Activated CD8-positive, alpha-beta memory T cell treated with anti-CD3 and anti-CD28 coated beads for 1 hour (primary cell): ENCODE data around the gene HABP4.

Experiments
- DNase-seq, 2 donors: peaks; one replicate each; pipeline ENCODE4 v3.0.0-alpha.2; 2020; ENCODE audit warnings: low read depth in 1 of 2; ENCODE audit errors: extremely low read depth in 1 of 2

HABP4 gene

GRCh38 chr9:96435345-96435744 is 14.6 kb upstream of the HABP4 start:
- no peak for DNase-seq

GRCh38 chr9:96436063-96436455 is 13.9 kb upstream of the HABP4 start:
- DNase-seq, result no peak

- DNase-seq, result no peak
Observed at GRCh38 chr9:96436456-96437126, 13.4 kb upstream of the HABP4 start.

- no peak for DNase-seq
Observed at GRCh38 chr9:96437454-96437853, 12.5 kb upstream of the HABP4 start.

GRCh38 chr9:96440671-96441199 is 9.2 kb upstream of the HABP4 start:
- no peak for DNase-seq

- no peak for DNase-seq
Observed at GRCh38 chr9:96441798-96442445, 8.0 kb upstream of the HABP4 start.

- DNase-seq, result no peak
Observed at GRCh38 chr9:96442491-96442890, 7.5 kb upstream of the HABP4 start.

- no peak for DNase-seq
Observed at GRCh38 chr9:96447406-96447805, 2.6 kb upstream of the HABP4 start.

GRCh38 chr9:96448546-96449170 is 1.3 kb upstream of the HABP4 start:
- DNase-seq, result no peak

GRCh38 chr9:96449523-96449844 is 485 bp upstream of the HABP4 start:
- no peak for DNase-seq

GRCh38 chr9:96450613-96451528 is 902 bp downstream of the HABP4 start:
- DNase-seq, result peak in 1 of 2 donors; percentile 12

GRCh38 chr9:96453625-96454024 is 3.7 kb downstream of the HABP4 start:
- no peak for DNase-seq

- no peak for DNase-seq
Observed at GRCh38 chr9:96457266-96457665, 7.3 kb downstream of the HABP4 start.

GRCh38 chr9:96458226-96458625 is 8.3 kb downstream of the HABP4 start:
- DNase-seq, result no peak

GRCh38 chr9:96459268-96460007 is 9.5 kb downstream of the HABP4 start:
- DNase-seq, result no peak

- no peak for DNase-seq
Observed at GRCh38 chr9:96460470-96460869, 10.5 kb downstream of the HABP4 start.

GRCh38 chr9:96460882-96461281 is 10.9 kb downstream of the HABP4 start:
- no peak for DNase-seq

- DNase-seq, result no peak
Observed at GRCh38 chr9:96461336-96461735, 11.4 kb downstream of the HABP4 start.

- DNase-seq, result no peak
Observed at GRCh38 chr9:96462541-96462940, 12.6 kb downstream of the HABP4 start.

GRCh38 chr9:96464426-96464825 is 14.5 kb downstream of the HABP4 start:
- no peak for DNase-seq
